HEK293T (cell line): ENCODE results near the gene HIVEP2.

Experiments
- ARNT ChIP-seq: fragments of 450-650 bp; IDR thresholded peaks from 2 replicates; pipeline ENCODE4 v1.6.1; 2017; ENCODE audit warnings: mild to moderate bottlenecking
- ELF4 ChIP-seq: fragments of 450-650 bp; IDR thresholded peaks from 2 replicates; pipeline ENCODE4 v1.6.1; 2017; ENCODE audit warnings: antibody characterized with exemption
- FOXA1 ChIP-seq: fragments of 450-650 bp; IDR thresholded peaks from 2 replicates; pipeline ENCODE4 v1.6.1; 2016; ENCODE audit warnings: mild to moderate bottlenecking
- FOXK2 ChIP-seq: fragments of 450-650 bp; IDR thresholded peaks from 2 replicates; pipeline ENCODE4 v1.6.1; 2016; ENCODE audit warnings: mild to moderate bottlenecking
- FOXM1 ChIP-seq: fragments of 450-650 bp; IDR thresholded peaks from 2 replicates; pipeline ENCODE4 v1.6.1; 2017; ENCODE audit warnings: mild to moderate bottlenecking, borderline replicate concordance
- HDGF ChIP-seq: fragments of 450-650 bp; IDR thresholded peaks from 2 replicates; pipeline ENCODE4 v1.6.1; 2017; ENCODE audit warnings: antibody characterized with exemption, borderline replicate concordance
- L3MBTL2 ChIP-seq: fragments of 450-650 bp; conservative IDR thresholded peaks from 2 replicates; pipeline ENCODE4 v1.6.1; 2016; ENCODE audit warnings: mild to moderate bottlenecking
- LEF1 ChIP-seq: fragments of 450-650 bp; IDR thresholded peaks from 2 replicates; pipeline ENCODE4 v1.6.1; 2017; ENCODE audit warnings: mild to moderate bottlenecking, borderline replicate concordance
- NFRKB ChIP-seq: fragments of 450-650 bp; IDR thresholded peaks from 2 replicates; pipeline ENCODE4 v1.6.1; 2016; ENCODE audit warnings: mild to moderate bottlenecking, moderate library complexity
- SP1 ChIP-seq: fragments of 450-650 bp; IDR thresholded peaks from 2 replicates; pipeline ENCODE4 v1.6.1; 2017
- SUZ12 ChIP-seq: fragments of 450-650 bp; IDR thresholded peaks from 2 replicates; pipeline ENCODE4 v1.6.1; 2016; ENCODE audit warnings: mild to moderate bottlenecking
- TARDBP ChIP-seq: fragments of 450-650 bp; IDR thresholded peaks from 2 replicates; pipeline ENCODE4 v1.6.1; 2016

- TF ChIP-seq FOXA1 (no peak), ELF4 (no peak), SUZ12 (no peak), FOXK2 (no peak), NFRKB (no peak), TARDBP (no peak), FOXM1 (no peak), LEF1 (no peak), SP1 (no peak), HDGF (no peak), L3MBTL2 (no peak), ARNT (no peak)
Observed at GRCh38 chr6:142722012-142722411, 223.0 kb downstream of the HIVEP2 start.
